ENCODE measurements around the gene ARHGEF28.

The ARHGEF28 gene

DNA sequence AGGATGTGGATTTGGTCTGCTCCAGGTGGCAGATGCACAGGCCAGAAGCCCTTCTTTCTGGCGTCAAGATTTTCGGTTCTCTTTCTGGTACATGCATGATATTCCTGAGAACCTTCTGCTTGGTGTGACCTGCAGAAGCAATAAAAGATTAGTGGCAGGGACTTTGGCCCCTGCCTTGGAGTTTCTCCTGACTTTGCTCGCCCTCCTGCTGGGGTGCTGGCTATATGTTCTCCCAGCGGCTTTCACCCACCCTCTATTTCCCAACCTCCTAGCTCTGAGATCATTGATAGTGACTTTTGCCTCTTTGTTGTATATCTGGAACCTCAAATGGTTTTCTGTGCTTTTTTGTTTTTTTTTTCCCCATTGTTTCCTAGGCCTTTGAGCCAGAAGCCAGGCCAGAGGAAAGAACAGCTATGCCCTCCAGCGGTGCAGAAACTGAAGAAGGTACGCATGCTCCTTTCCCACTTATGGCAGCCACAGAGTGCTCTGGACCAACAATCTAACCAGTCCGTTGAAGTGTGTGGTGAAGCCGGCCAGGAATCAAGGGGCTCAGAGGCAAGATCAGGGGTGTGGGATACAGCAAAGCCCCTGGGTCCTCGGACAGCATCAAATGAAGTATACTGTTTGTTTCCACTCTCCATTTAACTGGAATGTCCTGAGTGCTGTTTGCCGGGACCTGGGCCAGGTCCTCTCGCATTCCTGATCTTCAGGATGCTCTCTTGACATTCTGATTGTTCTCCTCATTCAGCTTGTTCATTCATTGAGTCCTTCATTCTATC, 154.5 kb downstream of the ARHGEF28 start:
- TF ChIP-seq TAF1 (IDR thresholded peaks at IDR 0.05; ENCODE audit: borderline replicate concordance, insufficient read depth, low read length) (no peak), REST (IDR thresholded peaks at IDR 0.05; ENCODE audit: insufficient read depth in 1 of 2, low read depth in 2 of 2, low read length in 2 of 2) (no peak), POLR2AphosphoS5 (IDR thresholded peaks at IDR 0.05; ENCODE audit: low read depth, low read length) (no peak), SIN3A (IDR thresholded peaks at IDR 0.05; ENCODE audit: borderline replicate concordance, insufficient read depth, low read length) (no peak), FOXP2 (optimal IDR thresholded peaks at IDR 0.05; ENCODE audit: borderline replicate concordance, extremely low read depth, extremely low read length, insufficient read depth) (no peak)

DNA sequence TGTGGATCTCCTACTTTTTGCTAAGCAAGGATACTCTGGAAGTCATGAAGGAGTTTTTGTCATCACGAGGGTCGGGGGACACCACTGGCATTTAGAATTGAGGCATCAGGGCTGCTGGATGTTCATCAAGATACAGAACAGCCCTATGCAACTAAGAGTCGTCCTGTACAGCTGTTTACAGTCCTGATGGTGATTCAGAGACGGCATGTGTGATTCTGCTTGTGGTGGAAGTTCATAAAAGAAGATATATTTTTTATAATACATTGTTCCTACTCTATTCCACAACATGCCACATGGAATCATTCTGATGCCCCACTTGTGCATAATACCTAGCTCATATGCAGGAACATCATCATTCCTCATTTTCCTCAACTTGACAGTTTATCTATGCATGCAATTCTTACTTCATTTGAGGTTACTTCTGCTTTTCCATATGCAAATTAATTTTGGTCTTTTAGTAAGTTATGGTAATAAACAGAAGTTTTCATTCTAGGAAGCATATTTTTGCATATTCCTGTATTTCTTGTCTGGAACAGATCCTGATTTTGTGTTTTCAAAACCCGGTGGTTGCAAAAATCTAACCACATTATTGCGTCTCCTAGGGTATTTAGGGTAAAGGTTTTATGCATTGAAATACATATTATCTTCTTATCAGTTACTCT, 155.2 kb downstream of the ARHGEF28 start:
- TF ChIP-seq POLR2AphosphoS5 (IDR thresholded peaks at IDR 0.05; ENCODE audit: low read depth, low read length): no peak
- no peak for TF ChIP-seq FOXP2 (optimal IDR thresholded peaks at IDR 0.05; ENCODE audit: borderline replicate concordance, extremely low read depth, extremely low read length, insufficient read depth)
- TF ChIP-seq REST (IDR thresholded peaks at IDR 0.05; ENCODE audit: insufficient read depth in 1 of 2, low read depth in 2 of 2, low read length in 2 of 2): no peak

DNA sequence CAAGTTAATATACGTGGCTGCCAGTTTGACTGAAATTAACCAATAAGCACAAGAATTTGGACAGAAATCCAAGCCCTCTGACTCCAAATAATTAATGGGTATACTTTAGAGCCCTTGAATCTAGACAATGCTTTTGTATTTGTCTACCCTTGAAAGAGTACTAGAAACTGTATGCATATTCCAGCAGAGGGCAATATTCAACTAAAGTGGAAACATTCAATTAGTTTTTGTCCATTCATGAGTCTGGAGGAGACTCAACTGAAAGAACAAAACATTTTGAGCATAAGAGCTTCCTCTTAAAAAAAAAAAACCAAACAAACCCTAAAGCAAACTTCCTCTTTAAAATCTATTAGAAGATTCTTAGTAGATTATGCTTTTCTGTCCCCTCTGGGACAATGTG, 157.8 kb downstream of the ARHGEF28 start:
- TF ChIP-seq SIN3A (IDR thresholded peaks at IDR 0.05; ENCODE audit: borderline replicate concordance, insufficient read depth, low read length): no peak
- no peak for TF ChIP-seq FOXP2 (optimal IDR thresholded peaks at IDR 0.05; ENCODE audit: borderline replicate concordance, extremely low read depth, extremely low read length, insufficient read depth)
- TF ChIP-seq TAF1 (IDR thresholded peaks at IDR 0.05; ENCODE audit: borderline replicate concordance, insufficient read depth, low read length): no peak
- no peak for TF ChIP-seq POLR2AphosphoS5 (IDR thresholded peaks at IDR 0.05; ENCODE audit: low read depth, low read length)
- no peak for TF ChIP-seq REST (IDR thresholded peaks at IDR 0.05; ENCODE audit: insufficient read depth in 1 of 2, low read depth in 2 of 2, low read length in 2 of 2)

DNA sequence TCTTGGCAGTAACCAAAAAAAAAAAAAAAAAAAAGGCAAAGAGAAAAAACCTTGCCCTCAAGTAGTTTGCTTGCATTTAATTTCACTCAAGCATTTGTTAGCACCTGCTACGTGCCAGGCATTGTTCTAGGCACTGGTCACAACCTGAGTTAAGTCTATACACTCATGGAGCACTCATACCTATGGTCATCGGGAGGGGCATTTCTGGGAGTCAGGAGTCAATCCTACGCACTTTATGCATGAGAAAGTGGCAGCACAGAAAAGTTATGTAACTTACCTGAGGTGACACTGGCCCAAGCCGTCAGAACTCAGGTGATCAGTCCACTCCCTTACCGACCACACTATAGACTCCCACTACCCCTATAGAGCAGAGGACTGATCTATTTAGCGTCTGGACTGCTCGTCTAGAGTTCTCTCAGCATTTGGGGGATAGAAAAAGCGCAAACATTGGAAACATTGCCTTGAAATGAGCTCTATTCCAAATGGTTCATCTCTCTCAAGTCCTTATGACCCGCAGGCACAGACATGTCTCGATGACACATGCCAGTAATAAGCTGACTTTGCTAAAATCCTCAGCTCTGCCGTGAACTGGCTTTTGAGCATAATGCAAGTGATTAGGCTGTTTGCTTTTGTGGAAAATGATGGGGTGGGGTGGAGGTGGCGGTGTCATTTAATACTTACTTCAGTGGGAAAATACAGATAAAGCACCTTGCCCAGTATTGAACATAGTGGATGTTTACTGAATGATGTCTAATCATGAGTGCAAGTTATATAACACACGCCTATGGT, 160.2 kb downstream of the ARHGEF28 start:
- TF ChIP-seq REST (IDR thresholded peaks at IDR 0.05; ENCODE audit: insufficient read depth in 1 of 2, low read depth in 2 of 2, low read length in 2 of 2) (no peak), POLR2AphosphoS5 (IDR thresholded peaks at IDR 0.05; ENCODE audit: low read depth, low read length) (no peak), TAF1 (IDR thresholded peaks at IDR 0.05; ENCODE audit: borderline replicate concordance, insufficient read depth, low read length) (no peak), SIN3A (IDR thresholded peaks at IDR 0.05; ENCODE audit: borderline replicate concordance, insufficient read depth, low read length) (no peak), FOXP2 (optimal IDR thresholded peaks at IDR 0.05; ENCODE audit: borderline replicate concordance, extremely low read depth, extremely low read length, insufficient read depth) (no peak)
